ENCODE results near the gene ZNF697.

DNA sequence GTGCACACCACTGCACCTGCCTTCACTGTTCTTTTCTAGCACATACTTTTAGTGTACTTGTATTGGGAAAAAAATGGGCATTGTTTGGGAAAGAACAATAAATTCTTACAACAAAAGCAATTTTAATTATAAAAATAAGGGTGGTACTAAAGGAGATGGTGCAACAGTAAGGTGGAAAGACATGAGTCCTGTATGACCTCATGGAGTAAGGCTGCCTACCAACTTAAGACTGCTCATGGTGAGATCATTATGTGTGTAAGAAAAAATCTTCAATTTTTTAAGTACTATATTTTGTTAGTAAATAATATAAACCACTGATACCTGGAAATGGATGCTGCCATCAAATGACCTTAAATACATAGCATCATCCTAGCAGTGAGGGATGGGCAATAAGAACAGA, 34.1 kb upstream of the ZNF697 start:
- TF ChIP-seq, protein P1, sequence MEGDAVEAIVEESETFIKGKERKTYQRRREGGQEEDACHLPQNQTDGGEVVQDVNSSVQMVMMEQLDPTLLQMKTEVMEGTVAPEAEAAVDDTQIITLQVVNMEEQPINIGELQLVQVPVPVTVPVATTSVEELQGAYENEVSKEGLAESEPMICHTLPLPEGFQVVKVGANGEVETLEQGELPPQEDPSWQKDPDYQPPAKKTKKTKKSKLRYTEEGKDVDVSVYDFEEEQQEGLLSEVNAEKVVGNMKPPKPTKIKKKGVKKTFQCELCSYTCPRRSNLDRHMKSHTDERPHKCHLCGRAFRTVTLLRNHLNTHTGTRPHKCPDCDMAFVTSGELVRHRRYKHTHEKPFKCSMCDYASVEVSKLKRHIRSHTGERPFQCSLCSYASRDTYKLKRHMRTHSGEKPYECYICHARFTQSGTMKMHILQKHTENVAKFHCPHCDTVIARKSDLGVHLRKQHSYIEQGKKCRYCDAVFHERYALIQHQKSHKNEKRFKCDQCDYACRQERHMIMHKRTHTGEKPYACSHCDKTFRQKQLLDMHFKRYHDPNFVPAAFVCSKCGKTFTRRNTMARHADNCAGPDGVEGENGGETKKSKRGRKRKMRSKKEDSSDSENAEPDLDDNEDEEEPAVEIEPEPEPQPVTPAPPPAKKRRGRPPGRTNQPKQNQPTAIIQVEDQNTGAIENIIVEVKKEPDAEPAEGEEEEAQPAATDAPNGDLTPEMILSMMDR (IDR thresholded peaks at IDR 0.05) = no peak
- TF ChIP-seq POLR2A (IDR thresholded peaks at IDR 0.05) = no peak

All from esophagus squamous epithelium (tissue), 4 donors.